Ishikawa (cell line): Measurements from ENCODE around the gene RPN1.

Source experiments
- CEBPB ChIP-seq: IDR thresholded peaks from 2 replicates; pipeline ENCODE4 v1.6.1; 2012
- TAF1 ChIP-seq: IDR thresholded peaks from 2 replicates; pipeline ENCODE4 v1.6.1; 2012; ENCODE audit warnings: low read depth, mild to moderate bottlenecking
- TCF12 ChIP-seq: IDR thresholded peaks from 2 replicates; pipeline ENCODE4 v1.6.1; 2012; ENCODE audit warnings: low read depth

GRCh38 chr3:128648402-128648801 is 2.2 kb downstream of the RPN1 start:
- TF ChIP-seq TCF12 (no peak), CEBPB (no peak), TAF1 (no peak)
